HG03175 (cell line): ENCODE results near the gene SH3BP5.
A peak's percentile ranks its signal among the peaks of the same experiment; 100 is the strongest.

Source experiments
- ATAC-seq: cut with Tn5 transposase; IDR thresholded peaks from one replicate; pipeline ENCODE4 v1.9.1; 2021; ENCODE audit warnings: mild to moderate bottlenecking, moderate library complexity; ENCODE audit not compliant: unreplicated experiment

The SH3BP5 gene

GRCh38 chr3:15299036-15299435, 33.4 kb downstream of the SH3BP5 start:
- no peak for ATAC-seq

- no peak for ATAC-seq
Measured at GRCh38 chr3:15298504-15298903, 33.9 kb downstream of the SH3BP5 start.

GRCh38 chr3:15297608-15298350, 34.6 kb downstream of the SH3BP5 start:
- ATAC-seq = no peak

GRCh38 chr3:15295506-15295905, 36.9 kb downstream of the SH3BP5 start:
- ATAC-seq = no peak

GRCh38 chr3:15294929-15295328, 37.5 kb downstream of the SH3BP5 start:
- no peak for ATAC-seq

- ATAC-seq = no peak
Measured at GRCh38 chr3:15292765-15293522, 39.4 kb downstream of the SH3BP5 start.

GRCh38 chr3:15291589-15292541, 40.5 kb downstream of the SH3BP5 start:
- peak; percentile 90 for ATAC-seq

GRCh38 chr3:15290736-15291135, 41.6 kb downstream of the SH3BP5 start:
- ATAC-seq = no peak

- ATAC-seq = no peak
Measured at GRCh38 chr3:15289661-15290060, 42.7 kb downstream of the SH3BP5 start.

- no peak for ATAC-seq
Measured at GRCh38 chr3:15288331-15289035, 43.9 kb downstream of the SH3BP5 start.

- no peak for ATAC-seq
Measured at GRCh38 chr3:15287565-15288330, 44.6 kb downstream of the SH3BP5 start.

GRCh38 chr3:15286022-15286421, 46.4 kb downstream of the SH3BP5 start:
- no peak for ATAC-seq

GRCh38 chr3:15284121-15284889, 48.1 kb downstream of the SH3BP5 start:
- no peak for ATAC-seq

- no peak for ATAC-seq
Measured at GRCh38 chr3:15283702-15284101, 48.7 kb downstream of the SH3BP5 start.

GRCh38 chr3:15281817-15282216, 50.6 kb downstream of the SH3BP5 start:
- ATAC-seq = no peak

GRCh38 chr3:15280853-15281532, 51.4 kb downstream of the SH3BP5 start:
- no peak for ATAC-seq

GRCh38 chr3:15279671-15280402, 52.5 kb downstream of the SH3BP5 start:
- ATAC-seq = no peak

- no peak for ATAC-seq
Measured at GRCh38 chr3:15279205-15279604, 53.2 kb downstream of the SH3BP5 start.
